HG03045 (cell line): Measurements from ENCODE around the gene THAP7.

ENCODE experiments used
- ATAC-seq: cut with Tn5 transposase; IDR thresholded peaks from one replicate; pipeline ENCODE4 v1.9.1; 2021; ENCODE audit warnings: mild to moderate bottlenecking, moderate library complexity; ENCODE audit not compliant: unreplicated experiment

The THAP7 gene

DNA sequence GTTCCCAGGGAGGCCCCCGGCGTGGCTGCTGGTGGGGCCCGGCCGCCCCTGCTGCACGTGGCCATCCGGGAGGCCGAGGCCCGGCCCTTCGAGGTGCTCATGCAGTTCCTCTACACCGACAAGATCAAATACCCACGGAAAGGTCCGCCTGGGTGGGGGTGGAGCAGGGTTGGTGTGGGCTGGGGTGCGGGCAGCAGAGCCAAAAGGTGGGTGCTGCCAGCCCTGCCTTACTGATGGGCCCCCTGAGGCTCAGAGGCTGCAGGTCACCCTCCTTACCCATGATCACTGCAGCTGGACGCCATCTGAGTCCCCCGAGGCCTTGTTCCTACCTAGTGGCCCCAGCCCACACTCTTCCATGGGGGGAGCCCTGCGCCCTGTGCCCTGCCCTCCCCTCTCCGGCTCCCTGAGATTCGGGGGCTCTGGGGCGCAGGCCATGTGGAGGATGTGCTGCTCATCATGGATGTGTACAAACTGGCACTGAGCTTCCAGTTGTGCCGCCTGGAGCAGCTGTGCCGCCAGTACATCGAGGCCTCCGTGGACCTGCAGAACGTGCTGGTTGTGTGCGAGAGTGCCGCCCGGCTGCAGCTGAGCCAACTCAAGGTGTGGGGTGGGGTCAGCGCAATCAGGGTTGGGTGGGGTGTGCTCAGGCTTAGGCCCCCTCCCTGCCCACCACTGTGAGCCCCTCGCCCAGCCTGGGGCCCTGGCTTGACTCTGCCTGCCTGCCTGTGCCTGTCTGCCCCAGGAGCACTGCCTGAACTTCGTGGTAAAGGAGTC, 7.6 kb downstream of the THAP7 start:
- no peak for ATAC-seq

DNA sequence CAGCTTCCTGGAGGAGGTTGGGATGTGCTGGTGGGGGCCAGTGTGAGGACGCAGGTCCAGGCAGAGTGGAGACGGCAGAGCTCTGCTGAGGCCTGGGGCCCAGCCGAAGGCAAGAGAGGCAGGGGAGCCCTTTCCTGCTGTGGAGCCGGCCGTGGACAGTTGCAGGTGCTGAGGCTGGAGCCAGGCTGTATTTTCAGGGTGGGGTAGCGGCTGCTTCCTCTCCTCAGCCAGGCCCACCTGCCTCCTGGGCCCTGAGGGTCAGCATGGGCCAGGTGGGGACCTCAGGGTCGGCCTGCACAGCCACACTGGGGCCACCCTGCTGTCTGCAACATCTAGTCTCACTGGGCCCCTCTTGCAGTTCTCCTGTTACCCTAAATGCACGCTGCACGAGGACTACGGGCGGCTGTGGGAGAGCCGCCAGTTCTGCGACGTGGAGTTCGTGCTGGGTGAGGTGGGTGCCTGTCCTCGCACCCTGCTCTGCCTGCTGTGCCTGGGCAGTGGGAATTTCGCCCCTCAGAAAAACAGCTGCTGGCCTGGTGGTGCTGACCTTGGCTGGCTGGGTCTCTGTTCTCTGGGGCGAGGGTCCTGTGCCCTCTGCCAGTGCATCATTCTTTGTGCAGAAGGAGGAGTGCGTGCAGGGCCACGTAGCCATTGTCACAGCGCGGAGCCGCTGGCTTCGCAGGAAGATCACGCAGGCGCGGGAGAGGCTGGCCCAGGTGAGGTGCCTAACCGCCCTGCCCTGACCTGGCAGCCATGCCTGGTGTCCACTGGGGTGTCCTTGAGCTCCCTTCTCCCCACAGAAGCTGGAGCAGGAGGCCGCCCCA, 8.4 kb downstream of the THAP7 start:
- ATAC-seq = no peak

DNA sequence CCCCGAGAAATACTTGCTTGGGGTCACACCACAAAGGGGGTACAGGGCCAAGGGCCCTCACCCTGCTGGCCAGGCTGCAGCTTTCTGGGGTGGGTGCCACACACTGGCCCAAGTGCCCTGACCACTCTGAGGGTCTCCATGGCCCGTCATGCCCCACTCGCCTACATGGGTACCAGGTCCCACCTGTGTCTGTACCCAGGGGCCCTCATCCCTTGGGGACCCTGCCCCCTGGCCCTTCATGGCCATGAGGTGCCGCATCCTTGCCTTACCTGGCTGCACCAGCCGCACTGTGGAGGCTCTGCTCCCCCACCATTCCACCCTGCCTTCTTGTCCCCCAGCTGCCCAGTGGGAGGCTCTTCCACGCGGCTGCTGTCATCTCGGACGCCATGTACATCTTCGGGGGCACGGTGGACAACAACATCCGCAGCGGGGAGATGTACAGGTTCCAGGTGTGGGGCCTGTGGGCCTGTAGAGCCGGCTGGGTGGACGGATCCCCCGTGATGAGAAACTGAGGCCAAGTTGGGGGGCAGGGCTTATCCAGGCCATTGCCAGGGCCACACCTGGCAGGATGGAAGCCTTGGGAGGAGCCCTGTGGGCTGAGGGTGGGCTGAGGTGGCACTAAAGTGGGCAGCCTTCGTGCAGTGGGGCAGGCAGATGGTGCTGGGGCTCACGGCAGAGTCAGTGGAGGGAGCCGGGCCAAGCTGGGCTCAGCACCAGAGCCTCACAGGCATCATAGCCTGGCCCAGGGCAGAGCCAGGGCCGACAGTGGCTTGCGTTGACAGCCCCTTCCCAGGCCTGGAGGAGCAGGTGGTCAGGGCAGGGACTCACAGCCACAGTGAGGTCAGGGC, 9.2 kb downstream of the THAP7 start:
- ATAC-seq = no peak

DNA sequence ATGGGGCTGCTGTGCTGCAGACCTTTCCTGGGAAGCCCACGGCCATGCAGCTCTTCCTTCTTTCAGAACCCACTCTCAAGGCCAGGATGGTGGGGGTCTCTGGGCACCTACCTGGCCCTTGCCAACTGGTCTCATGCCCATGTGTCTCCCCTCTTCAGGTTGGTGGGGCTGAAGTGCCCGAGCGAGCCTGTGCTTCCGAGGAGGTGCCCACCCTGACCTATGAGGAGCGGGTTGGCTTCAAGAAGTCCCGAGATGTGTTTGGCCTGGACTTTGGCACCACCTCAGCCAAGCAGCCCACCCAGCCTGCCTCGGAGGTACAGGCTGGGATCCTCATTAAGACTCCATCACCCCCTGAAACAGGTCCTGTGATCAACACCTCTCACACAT, 9.9 kb downstream of the THAP7 start:
- ATAC-seq = no peak

DNA sequence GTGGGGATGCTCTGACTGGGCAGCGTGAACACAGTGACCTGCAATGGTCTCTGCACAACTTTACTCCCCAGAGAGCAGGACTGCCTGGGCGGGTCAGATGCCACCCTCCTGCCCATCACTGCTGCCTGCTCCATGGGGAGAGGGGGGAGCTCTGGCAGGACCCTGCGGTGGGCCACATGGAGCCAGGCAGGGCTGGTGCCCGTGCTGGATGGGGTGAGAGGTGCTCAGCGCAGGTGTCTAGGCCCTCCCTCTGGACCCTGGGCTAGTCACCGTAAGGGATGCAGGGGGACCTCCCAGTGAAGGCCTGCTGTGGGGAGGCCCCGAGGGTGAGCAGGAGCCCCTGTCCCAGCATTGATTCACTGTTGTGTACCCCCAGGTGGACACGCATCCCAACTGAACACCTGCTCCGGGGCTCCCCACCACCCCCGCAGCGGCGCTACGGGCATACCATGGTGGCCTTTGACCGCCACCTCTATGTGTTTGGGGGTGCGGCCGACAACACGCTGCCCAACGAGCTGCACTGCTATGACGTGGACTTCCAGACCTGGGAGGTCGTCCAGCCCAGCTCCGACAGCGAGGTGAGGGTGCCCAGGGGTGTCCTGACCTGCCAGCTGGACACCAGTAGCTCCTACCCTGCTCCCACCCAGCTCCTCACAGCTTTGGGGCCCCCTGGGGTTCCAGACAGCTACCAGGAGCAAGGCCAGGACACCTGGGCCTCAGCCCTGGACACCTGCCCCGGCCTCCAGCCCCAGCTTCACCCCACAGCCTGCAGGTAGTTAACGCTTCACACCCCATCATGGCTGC, 10.5 kb downstream of the THAP7 start:
- ATAC-seq = no peak

- no peak for ATAC-seq
Measured at GRCh38 chr22:20990184-20991180, 11.4 kb downstream of the THAP7 start.

GRCh38 chr22:20989323-20990138, 12.4 kb downstream of the THAP7 start:
- no peak for ATAC-seq

DNA sequence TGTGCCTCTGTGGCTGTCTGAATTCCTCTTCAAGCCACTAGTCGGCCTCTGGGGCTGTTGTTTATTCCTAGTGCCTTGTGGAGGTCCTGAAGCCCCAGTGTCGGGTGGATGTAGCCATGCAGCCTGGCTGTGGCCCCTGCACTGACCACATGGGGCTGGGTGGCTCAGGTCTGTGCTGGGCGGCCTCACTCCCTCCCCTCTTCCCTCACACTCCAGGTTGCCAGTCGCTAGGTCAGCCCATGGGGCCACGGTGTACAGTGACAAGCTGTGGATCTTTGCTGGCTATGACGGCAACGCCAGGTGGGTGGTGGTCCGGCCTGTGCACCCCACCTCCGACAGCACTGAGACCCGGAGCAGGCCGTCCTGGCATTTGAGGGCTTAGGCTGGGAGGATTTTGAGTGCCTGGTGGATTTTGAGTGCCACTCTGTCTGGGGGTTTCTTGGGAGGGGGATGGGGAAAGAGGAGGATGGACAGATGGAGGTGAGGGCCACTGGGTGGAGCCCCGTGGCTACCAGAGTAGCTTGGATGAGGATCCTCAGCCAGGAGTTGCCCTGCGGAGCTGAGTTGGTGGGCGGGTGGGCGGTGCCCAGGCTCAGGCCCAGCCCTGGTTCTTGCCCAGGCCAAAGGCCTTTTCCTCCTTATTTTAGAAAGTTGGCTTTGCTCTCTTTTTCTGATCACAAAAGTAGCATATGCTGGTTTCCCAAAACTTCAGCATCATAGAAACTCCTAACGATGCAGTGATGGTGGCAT, 13.2 kb downstream of the THAP7 start:
- no peak for ATAC-seq

- ATAC-seq = no peak
Measured at GRCh38 chr22:20987375-20987774, 14.5 kb downstream of the THAP7 start.

GRCh38 chr22:20986365-20986764, 15.6 kb downstream of the THAP7 start:
- no peak for ATAC-seq

- ATAC-seq = no peak
Measured at GRCh38 chr22:20985720-20986119, 16.2 kb downstream of the THAP7 start.

- ATAC-seq = no peak
Measured at GRCh38 chr22:20983081-20983771, 18.7 kb downstream of the THAP7 start.

DNA sequence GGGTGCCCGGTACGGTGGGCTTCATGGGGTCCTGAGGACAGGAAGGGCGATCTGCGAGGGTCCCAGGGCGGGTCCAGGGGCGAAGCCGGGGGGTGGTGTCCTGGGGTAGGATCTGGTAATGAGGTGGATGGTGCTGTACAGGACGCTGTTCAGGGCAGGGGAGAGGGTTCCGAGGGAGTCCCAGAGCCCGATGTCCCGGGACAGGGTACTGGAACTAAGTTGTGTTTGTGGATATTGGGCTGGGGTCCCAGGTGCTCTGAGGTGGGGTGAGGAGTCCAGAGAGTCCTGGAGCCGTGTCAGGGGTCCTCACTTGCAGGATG, 19.4 kb downstream of the THAP7 start:
- ATAC-seq = peak; percentile 27

GRCh38 chr22:20981787-20982562, 19.9 kb downstream of the THAP7 start, which contains the start of gene LZTR1:
TSS of gene LZTR1 (plus strand) at chr22:20982297. CDS start at chr22:20982372, 75 bp downstream.
- peak; percentile 79 for ATAC-seq

DNA sequence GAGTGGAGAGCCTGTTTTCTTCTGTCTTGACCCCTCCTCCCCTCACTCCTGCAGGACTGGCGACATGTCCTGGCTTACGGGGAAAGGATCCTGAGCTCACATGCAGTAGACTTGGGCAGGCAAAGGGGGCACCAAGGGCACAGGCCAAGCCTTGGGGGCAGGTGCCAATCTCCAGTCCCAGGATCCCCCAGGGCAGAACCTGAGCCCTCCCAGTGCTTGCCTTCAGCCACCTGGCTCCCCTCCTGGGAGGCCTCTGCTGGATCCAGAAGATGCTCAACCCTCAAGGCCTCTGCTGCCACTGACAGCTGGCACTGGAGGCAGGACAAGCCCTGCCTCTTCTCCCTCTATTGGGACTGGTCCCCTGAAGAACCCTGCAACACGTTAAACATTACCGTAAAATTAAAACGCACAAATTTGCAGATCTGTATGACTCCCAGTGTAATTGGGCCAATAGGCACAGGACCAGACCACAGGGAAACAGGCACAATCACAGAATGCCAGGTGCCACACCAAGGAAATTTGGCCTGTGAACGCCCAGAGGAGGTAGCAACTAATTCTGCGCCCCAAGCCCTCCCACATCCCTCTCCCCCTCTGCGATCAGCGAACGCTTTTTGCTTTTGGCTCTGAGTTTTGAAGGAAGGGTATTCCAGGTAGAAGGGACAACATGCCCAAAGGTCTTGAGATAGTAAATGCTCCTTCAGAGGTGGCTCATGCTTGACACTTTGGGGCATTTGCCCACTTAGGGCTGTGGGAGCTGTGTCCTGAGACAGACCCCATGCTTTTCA, 20.8 kb downstream of the THAP7 start:
- ATAC-seq = no peak

DNA sequence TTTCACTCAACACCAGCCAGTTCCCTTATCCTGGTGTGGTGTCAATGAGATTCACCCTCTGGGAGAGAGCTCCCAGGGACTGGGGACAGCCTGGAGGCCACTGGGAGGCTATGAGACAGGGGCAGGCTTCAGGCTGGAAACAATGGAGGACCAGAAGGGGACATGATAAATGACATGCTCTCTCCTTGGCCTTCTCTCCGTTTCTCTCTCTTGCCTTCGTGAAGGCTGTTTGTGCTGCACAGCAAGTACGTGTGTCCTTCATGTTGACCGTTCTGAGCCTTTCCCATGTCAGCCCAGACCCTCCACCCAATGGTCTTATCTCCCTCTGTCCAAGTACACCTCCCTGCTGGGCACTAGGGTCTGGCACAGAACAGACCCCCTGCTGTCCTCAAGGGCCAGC, 21.4 kb downstream of the THAP7 start:
- no peak for ATAC-seq
